GM18520 (cell line): ENCODE data around the gene HMBS.
A peak's percentile ranks its signal among the peaks of the same experiment; 100 is the strongest.

ENCODE experiments used
- ATAC-seq: cut with Tn5 transposase; IDR thresholded peaks from one replicate; pipeline ENCODE4 v1.9.1; 2021; ENCODE audit not compliant: unreplicated experiment

The HMBS gene

GRCh38 chr11:119067371-119068222 lies 17.1 kb upstream of the HMBS start, which contains the start of gene VPS11:
TSS of gene VPS11 (plus strand) at chr11:119067818. CDS start at chr11:119067824, 6 bp downstream.
- peak; percentile 91 for ATAC-seq

DNA sequence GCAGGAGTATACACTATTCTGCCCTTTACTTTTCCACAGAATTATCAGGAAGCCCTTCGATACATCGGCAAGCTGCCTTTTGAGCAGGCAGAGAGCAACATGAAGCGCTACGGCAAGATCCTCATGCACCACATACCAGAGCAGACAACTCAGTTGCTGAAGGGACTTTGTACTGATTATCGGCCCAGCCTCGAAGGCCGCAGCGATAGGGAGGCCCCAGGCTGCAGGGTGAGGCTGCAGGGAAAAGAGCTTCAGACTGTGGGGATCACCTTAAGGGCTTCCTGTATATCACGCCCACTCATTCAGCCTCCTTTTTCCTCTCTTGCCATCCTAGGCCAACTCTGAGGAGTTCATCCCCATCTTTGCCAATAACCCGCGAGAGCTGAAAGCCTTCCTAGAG lies 6.8 kb upstream of the HMBS start:
- ATAC-seq, result no peak

- ATAC-seq, result no peak
These were observed 5.8 kb upstream of the HMBS start for GRCh38 chr11:119078675-119079420.

DNA sequence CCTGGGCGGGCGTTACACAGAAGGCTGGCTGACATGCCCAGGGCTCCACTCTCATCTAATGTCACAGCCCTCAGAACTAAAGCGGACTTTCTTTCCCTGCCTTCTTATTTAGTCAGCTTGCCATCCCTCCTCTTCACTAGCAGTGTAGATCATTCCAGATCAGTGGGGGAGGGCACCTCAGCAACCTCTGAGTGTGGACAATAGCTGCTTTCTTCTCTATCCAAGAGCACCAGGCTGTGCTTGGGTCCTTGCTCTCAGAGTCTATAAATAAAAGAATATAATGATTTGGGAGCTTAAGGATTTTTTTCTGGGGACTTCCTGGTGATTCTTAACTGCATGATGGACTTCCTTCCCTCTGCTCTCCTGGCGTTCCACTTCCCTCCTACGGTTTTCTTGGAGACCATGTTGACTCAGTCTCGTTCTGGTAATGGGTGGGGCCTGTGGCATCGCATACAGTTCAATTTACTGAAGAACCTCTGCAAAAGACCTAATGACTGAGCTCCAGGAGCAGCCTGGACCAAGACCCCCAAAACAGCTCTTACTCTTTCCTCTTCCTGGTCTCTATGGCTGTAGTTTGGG lies 2.9 kb upstream of the HMBS start:
- ATAC-seq, result no peak

DNA sequence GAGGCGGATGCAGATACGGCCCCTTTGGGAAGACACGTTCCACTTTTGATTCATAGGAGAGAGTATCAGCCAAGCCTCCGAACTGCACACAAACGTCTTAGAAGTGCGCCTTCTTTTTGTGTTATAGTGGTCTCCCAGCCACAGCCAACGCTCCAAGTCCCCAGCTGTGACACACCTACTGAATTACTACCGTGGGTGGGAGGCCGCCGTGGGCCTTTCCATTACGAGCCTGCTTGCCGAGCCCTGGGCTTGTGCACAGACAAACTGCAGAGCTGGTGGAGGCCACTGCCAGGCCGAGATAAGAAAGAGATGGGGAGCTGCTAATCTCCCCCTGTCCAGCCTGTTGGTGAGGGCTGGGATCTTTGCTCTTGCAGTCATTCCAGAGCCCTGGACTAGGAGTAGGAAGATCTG lies 761 bp downstream of the HMBS start:
- no peak for ATAC-seq

DNA sequence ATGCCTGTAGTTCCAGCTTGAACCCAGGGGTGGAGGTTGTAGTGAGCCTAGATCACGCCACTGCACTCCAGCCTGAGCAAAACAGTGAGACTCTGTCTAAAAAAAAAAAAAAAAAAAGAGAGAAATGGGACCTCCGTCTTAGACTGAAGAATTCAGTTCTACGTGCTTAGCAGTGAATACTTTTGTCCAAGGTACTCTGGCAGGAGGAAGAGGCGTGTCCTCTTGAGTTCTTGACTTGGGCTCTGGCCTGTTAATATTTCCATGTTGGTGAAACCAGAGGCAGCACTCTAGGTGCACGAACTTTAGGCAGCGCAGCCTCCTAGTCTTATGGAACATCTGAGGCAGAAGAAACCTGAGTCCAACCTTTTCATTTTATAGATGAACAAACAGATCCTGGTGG lies 2.4 kb downstream of the HMBS start:
- no peak for ATAC-seq

DNA sequence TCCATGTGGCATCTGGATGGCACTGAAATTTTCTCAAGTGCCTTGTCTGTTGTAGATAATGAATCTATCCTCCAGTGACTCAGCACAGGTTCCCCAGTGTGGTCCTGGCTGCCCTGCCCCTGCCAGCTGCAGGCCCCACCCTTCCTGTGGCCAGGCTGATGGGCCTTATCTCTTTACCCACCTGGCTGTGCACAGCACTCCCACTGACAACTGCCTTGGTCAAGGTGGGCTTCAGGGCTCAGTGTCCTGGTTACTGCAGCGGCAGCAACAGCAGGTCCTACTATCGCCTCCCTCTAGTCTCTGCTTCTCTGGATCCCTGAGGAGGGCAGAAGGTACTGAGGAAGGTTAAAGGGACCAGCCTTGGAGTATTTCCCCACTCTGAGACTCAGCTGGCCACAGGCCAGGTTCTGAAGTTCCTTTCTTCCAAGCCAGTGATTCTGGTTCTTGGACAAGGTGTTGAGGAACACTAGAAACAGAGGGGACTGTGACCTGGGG lies 3.1 kb downstream of the HMBS start:
- no peak for ATAC-seq

GRCh38 chr11:119088406-119088805 lies 3.7 kb downstream of the HMBS start:
- no peak for ATAC-seq

- ATAC-seq, result no peak
These were observed 4.6 kb downstream of the HMBS start for GRCh38 chr11:119089319-119089718.

GRCh38 chr11:119091178-119091577 lies 6.5 kb downstream of the HMBS start:
- no peak for ATAC-seq

- ATAC-seq, result no peak
These were observed 7.5 kb downstream of the HMBS start for GRCh38 chr11:119091966-119092879.

DNA sequence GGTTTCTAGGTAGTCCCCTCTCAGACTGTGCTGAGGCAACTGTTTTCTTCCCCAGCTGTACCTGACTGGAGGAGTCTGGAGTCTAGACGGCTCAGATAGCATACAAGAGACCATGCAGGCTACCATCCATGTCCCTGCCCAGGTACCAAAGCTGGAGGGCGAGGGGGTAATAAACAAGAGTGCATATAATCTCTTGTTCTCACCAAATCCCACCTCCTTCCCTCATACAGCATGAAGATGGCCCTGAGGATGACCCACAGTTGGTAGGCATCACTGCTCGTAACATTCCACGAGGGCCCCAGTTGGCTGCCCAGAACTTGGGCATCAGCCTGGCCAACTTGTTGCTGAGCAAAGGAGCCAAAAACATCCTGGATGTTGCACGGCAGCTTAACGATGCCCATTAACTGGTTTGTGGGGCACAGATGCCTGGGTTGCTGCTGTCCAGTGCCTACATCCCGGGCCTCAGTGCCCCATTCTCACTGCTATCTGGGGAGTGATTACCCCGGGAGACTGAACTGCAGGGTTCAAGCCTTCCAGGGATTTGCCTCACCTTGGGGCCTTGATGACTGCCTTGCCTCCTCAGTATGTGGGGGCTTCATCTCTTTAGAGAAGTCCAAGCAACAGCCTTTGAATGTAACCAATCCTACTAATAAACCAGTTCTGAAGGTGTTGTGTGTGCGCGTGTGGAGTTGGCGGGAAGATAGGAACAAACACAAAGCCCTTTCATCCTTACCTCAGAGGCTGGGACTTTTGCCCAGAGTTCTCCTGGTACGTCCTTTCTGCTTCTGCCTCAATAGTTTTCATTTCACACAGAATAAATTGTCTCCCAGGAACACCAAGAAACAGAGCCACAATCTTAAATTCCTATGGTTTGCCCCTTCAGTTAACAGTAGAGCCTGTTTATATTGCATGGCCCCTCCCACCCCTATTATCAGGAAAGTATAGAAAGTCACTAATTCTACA lies 8.5 kb downstream of the HMBS start:
- ATAC-seq, result no peak

GRCh38 chr11:119093942-119094815 lies 9.5 kb downstream of the HMBS start:
- peak; percentile 3 for ATAC-seq

GRCh38 chr11:119094816-119095065 lies 10.1 kb downstream of the HMBS start:
- peak; percentile 25 for ATAC-seq

DNA sequence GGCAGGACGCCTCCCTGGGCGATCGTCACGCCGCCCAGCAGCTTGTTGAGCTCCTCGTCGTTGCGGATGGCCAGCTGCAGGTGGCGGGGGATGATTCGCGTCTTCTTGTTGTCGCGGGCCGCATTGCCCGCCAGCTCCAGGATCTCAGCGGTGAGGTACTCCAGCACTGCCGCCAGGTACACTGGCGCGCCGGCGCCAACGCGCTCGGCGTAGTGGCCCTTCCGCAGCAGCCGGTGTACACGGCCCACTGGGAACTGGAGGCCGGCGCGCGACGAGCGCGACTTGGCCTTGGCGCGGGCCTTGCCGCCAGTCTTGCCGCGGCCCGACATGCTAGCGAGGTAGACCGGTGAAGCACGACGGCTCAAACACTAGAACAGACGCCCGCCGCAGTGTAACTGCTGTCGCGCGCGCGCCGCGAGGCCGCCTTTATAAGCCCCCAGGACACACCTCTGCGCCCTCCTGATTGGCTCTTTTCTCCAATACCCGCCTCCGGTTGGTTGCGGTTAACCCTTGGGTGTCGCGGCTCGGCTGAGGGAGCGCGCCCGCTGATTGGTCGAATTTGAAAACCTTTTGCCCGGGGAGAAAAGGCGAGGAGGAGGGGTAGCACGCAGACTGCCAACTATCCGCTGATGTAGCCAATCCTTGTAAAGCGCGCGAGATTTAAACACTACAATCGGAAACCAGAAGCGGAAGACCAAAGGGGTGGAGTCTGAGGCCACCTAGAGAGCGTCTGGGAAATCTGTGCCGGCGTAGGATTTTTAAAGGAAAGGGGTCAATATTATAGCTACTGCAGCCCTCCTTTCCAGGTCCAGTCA lies 10.6 kb downstream of the HMBS start:
- ATAC-seq, result peak; percentile 57

DNA sequence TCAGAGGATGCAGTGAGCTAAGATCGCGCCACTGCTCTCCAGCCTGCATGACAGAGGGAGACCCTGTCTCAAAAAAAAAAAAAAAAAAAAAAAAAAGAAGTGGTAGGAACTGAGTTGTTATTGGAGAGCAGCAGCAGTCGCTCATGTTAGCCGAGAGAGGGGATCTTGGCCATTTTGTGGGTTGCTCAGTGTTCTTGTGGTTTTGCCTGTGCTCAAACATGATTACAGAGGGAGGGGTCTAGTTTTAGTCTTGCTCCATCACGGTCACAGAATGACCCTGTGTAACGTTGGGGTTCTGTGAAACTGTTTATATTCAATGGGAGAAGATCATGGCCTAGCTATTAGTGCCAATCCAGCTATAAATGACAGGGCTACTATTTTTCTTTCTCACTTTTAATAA lies 15.0 kb downstream of the HMBS start:
- no peak for ATAC-seq

DNA sequence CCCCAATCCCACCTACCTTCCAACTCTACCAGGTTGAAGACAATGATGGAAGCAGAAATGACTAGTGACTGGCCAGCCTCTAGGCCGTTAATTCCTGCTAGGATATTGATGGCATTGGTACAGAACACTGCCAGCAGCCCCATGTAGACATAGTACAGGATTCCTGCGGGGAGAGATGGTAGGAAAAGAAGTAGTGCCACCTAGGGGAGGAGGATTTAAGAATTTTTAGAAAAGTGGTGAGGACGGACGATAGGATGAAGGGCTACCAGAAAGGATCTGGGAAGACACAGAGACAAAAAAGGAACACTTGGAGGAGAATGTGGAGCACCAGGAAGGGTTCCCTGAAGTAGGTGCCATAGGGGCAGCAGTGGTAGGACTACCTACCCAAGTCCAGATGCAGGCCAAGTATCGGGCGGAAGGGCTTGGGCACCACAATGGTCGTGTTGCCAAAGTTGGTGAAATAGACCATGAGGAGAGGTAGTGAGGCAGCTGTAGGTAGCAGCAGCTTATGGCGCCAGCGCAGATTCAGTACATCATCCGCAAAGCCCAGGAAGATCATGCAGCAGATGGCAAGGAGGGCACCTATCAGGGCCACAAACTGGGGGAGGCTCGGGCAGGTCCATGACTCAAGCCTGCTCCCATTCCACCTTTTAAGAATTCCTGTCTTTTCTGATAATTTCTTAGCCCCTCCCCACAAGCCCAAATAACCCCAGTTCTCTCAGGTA lies 15.7 kb downstream of the HMBS start:
- no peak for ATAC-seq
